ENCODE data around the gene BCAS4.
A peak's percentile ranks its signal among the peaks of the same experiment; 100 is the strongest.

Gene BCAS4

GRCh38 chr20:50911030-50911429, 116.2 kb downstream of the BCAS4 start:
- no peaks in the 10 kb centered on the region for H3K9me3 ChIP-seq (ENCODE audit: insufficient read depth, low read length, severe bottlenecking)
- no peak overlapping the region for H2AFZ ChIP-seq (ENCODE audit: low read depth, low read length)
- DNase-seq = no peak
- H3K36me3 ChIP-seq (ENCODE audit: insufficient read depth, low read length) = peaks cover 72% of the 10 kb centered on the region
- H3K79me2 ChIP-seq (ENCODE audit: insufficient read depth, low read length) = peaks cover 99% of the 10 kb centered on the region
- no peak for TF ChIP-seq CTCF (IDR thresholded peaks at IDR 0.05; ENCODE audit: borderline replicate concordance, extremely low read depth, low read length, poor library complexity, severe bottlenecking)
- no peak for TF ChIP-seq EZH2 (IDR thresholded peaks at IDR 0.05; ENCODE audit: borderline replicate concordance, low read depth, low read length, severe bottlenecking)
- H3K27ac ChIP-seq (ENCODE audit: low read length) = no peak overlapping the region
- no peak overlapping the region for H3K4me2 ChIP-seq (ENCODE audit: insufficient read depth, low read length)
- H3K4me3 ChIP-seq (ENCODE audit: low read depth in 1 of 2, low read length in 2 of 2) = no peak overlapping the region
- no peak for ATAC-seq (ENCODE audit: insufficient read depth, low read depth)
- H3K9ac ChIP-seq (ENCODE audit: low read depth, low read length) = no peak overlapping the region
- peaks cover 95% of the 10 kb centered on the region for H4K20me1 ChIP-seq (ENCODE audit: insufficient read depth, low read length)
- no peaks in the 10 kb centered on the region for H3K27me3 ChIP-seq (ENCODE audit: insufficient read depth, low read length, poor library complexity)
- no peaks in the 10 kb centered on the region for H3K4me1 ChIP-seq (ENCODE audit: insufficient read depth, low read length)

GRCh38 chr20:50911716-50912115, 116.9 kb downstream of the BCAS4 start:
- no peaks in the 10 kb centered on the region for H3K27me3 ChIP-seq (ENCODE audit: insufficient read depth, low read length, poor library complexity)
- ATAC-seq (ENCODE audit: insufficient read depth, low read depth) (no peak), DNase-seq (no peak)
- H3K9ac ChIP-seq (ENCODE audit: low read depth, low read length) = no peak overlapping the region
- no peak overlapping the region for H3K4me2 ChIP-seq (ENCODE audit: insufficient read depth, low read length)
- H3K79me2 ChIP-seq (ENCODE audit: insufficient read depth, low read length) = peaks cover 99% of the 10 kb centered on the region
- no peak for TF ChIP-seq EZH2 (IDR thresholded peaks at IDR 0.05; ENCODE audit: borderline replicate concordance, low read depth, low read length, severe bottlenecking)
- TF ChIP-seq CTCF (IDR thresholded peaks at IDR 0.05; ENCODE audit: borderline replicate concordance, extremely low read depth, low read length, poor library complexity, severe bottlenecking) = no peak
- H2AFZ ChIP-seq (ENCODE audit: low read depth, low read length) = no peak overlapping the region
- no peaks in the 10 kb centered on the region for H3K4me1 ChIP-seq (ENCODE audit: insufficient read depth, low read length)
- H3K27ac ChIP-seq (ENCODE audit: low read length) = no peak overlapping the region
- no peaks in the 10 kb centered on the region for H3K9me3 ChIP-seq (ENCODE audit: insufficient read depth, low read length, severe bottlenecking)
- peaks cover 73% of the 10 kb centered on the region for H3K36me3 ChIP-seq (ENCODE audit: insufficient read depth, low read length)
- peaks cover 95% of the 10 kb centered on the region for H4K20me1 ChIP-seq (ENCODE audit: insufficient read depth, low read length)
- no peak overlapping the region for H3K4me3 ChIP-seq (ENCODE audit: low read depth in 1 of 2, low read length in 2 of 2)

GRCh38 chr20:50913690-50914375, 119.0 kb downstream of the BCAS4 start:
- Histone ChIP-seq H3K36me3 (ENCODE audit: insufficient read depth, low read length) (peaks cover 86% of the 10 kb centered on the region), H3K27me3 (ENCODE audit: insufficient read depth, low read length, poor library complexity) (no peaks in the 10 kb centered on the region), H3K4me3 (ENCODE audit: low read depth in 1 of 2, low read length in 2 of 2) (no peak overlapping the region), H3K79me2 (ENCODE audit: insufficient read depth, low read length) (peaks cover 100% of the 10 kb centered on the region), H3K27ac (ENCODE audit: low read length) (no peak overlapping the region), H3K4me2 (ENCODE audit: insufficient read depth, low read length) (no peak overlapping the region), H3K9ac (ENCODE audit: low read depth, low read length) (no peak overlapping the region), H3K9me3 (ENCODE audit: insufficient read depth, low read length, severe bottlenecking) (no peaks in the 10 kb centered on the region), H3K4me1 (ENCODE audit: insufficient read depth, low read length) (no peaks in the 10 kb centered on the region), H4K20me1 (ENCODE audit: insufficient read depth, low read length) (peaks cover 97% of the 10 kb centered on the region), H2AFZ (ENCODE audit: low read depth, low read length) (no peak overlapping the region)
- no peak for TF ChIP-seq EZH2 (IDR thresholded peaks at IDR 0.05; ENCODE audit: borderline replicate concordance, low read depth, low read length, severe bottlenecking)
- TF ChIP-seq CTCF (IDR thresholded peaks at IDR 0.05; ENCODE audit: borderline replicate concordance, extremely low read depth, low read length, poor library complexity, severe bottlenecking) = no peak
- DNase-seq (no peak), ATAC-seq (ENCODE audit: insufficient read depth, low read depth) (peak; percentile 53; the same call in 1 of the 3 replicates)

All from DND-41 (cell line).